ENCODE measurements around the gene MED12L. TPM values are rescaled to one million over a fixed set of nuclear protein-coding genes. Genes with fewer than 3 reads are reported as not detected.

The MED12L gene
- total RNA-seq, 4 donors from 2014 or later, result 0.15 to 0.37 (median 0.22) TPM

GRCh38 chr3:151351648-151352047 is 266.2 kb downstream of the MED12L start:
- no peak overlapping the region for H3K4me3 ChIP-seq (ENCODE audit: low read depth, poor library complexity, severe bottlenecking)
- intact Hi-C loops (cut with DNase I; ENCODE audit: low total_unique reads), result no loop called here
- DNase-seq (ENCODE audit: low spot score in 2 of 2), result no peak
- WGBS, 2 donors, result 86 to 87% methylated on average over 4 of the region's 4 CpGs
- no peak for TF ChIP-seq CTCF (IDR thresholded peaks at IDR 0.05)
- no peak for TF ChIP-seq POLR2A (IDR thresholded peaks at IDR 0.05)

GRCh38 chr3:151356794-151357462 is 271.5 kb downstream of the MED12L start:
- intact Hi-C loops (cut with DNase I; ENCODE audit: low total_unique reads), result no loop called here
- no peak for DNase-seq (ENCODE audit: low spot score in 2 of 2)
- TF ChIP-seq CTCF (IDR thresholded peaks at IDR 0.05) (no peak), POLR2A (IDR thresholded peaks at IDR 0.05) (no peak)
- no peak overlapping the region for H3K4me3 ChIP-seq (ENCODE audit: low read depth, poor library complexity, severe bottlenecking)
- 29 to 36% methylated on average over 2 of the region's 2 CpGs for WGBS, 2 donors

GRCh38 chr3:151357463-151357850 is 272.0 kb downstream of the MED12L start:
- intact Hi-C loops (cut with DNase I; ENCODE audit: low total_unique reads), result no loop called here
- TF ChIP-seq POLR2A (IDR thresholded peaks at IDR 0.05) (no peak), CTCF (IDR thresholded peaks at IDR 0.05) (no peak)
- WGBS, 2 donors, result 45 to 48% methylated on average over 2 of the region's 2 CpGs
- no peak overlapping the region for H3K4me3 ChIP-seq (ENCODE audit: low read depth, poor library complexity, severe bottlenecking)
- no peak for DNase-seq (ENCODE audit: low spot score in 2 of 2)

GRCh38 chr3:151362751-151363174 is 277.3 kb downstream of the MED12L start:
- WGBS, 2 donors, result 74 to 82% methylated on average over 3 of the region's 3 CpGs
- H3K4me3 ChIP-seq (ENCODE audit: low read depth, poor library complexity, severe bottlenecking), result no peak overlapping the region
- TF ChIP-seq CTCF (IDR thresholded peaks at IDR 0.05), result no peak
- no peak for TF ChIP-seq POLR2A (IDR thresholded peaks at IDR 0.05)
- no peak for DNase-seq (ENCODE audit: low spot score in 2 of 2)
- intact Hi-C loops (cut with DNase I; ENCODE audit: low total_unique reads), result no loop called here

- 78 to 85% methylated on average over 3 of the region's 3 CpGs for WGBS, 2 donors
- H3K4me3 ChIP-seq (ENCODE audit: low read depth, poor library complexity, severe bottlenecking), result no peak overlapping the region
- no peak for TF ChIP-seq CTCF (IDR thresholded peaks at IDR 0.05)
- TF ChIP-seq POLR2A (IDR thresholded peaks at IDR 0.05), result no peak
- no peak for DNase-seq (ENCODE audit: low spot score in 2 of 2)
- intact Hi-C loops (cut with DNase I; ENCODE audit: low total_unique reads), result no loop called here
These were observed 281.5 kb downstream of the MED12L start for GRCh38 chr3:151366993-151367392.

GRCh38 chr3:151367448-151367847 is 282.0 kb downstream of the MED12L start:
- 71 to 84% methylated on average over 5 of the region's 5 CpGs for WGBS, 2 donors
- DNase-seq (ENCODE audit: low spot score in 2 of 2), result no peak
- intact Hi-C loops (cut with DNase I; ENCODE audit: low total_unique reads), result no loop called here
- H3K4me3 ChIP-seq (ENCODE audit: low read depth, poor library complexity, severe bottlenecking), result no peak overlapping the region
- TF ChIP-seq CTCF (IDR thresholded peaks at IDR 0.05) (no peak), POLR2A (IDR thresholded peaks at IDR 0.05) (no peak)

Measured in lower leg skin (tissue), 4 donors.